Femur (tissue), 1 donor: ENCODE results near the gene RBBP7.
"Not testable (repeated sequence)": the region's sequence is repeated elsewhere in the genome, so short reads cannot be mapped to it uniquely, and the experiment has no call there.

Experiments used
- DNase-seq: peaks from one replicate; pipeline ENCODE4 v3.0.0-alpha.2; 2017

RBBP7 gene

GRCh38 chrX:16856744-16857143 lies 13.4 kb downstream of the RBBP7 start:
- DNase-seq: no peak

- DNase-seq: not testable (repeated sequence)
Measured at GRCh38 chrX:16856076-16856404, 14.1 kb downstream of the RBBP7 start.

GRCh38 chrX:16855363-16856075 lies 14.6 kb downstream of the RBBP7 start:
- no peak for DNase-seq

GRCh38 chrX:16853537-16853936 lies 16.6 kb downstream of the RBBP7 start:
- DNase-seq: no peak

- no peak for DNase-seq
Measured at GRCh38 chrX:16852617-16853179, 17.5 kb downstream of the RBBP7 start.

- DNase-seq: no peak
Measured at GRCh38 chrX:16851827-16852226, 18.3 kb downstream of the RBBP7 start.

GRCh38 chrX:16851421-16851820 lies 18.7 kb downstream of the RBBP7 start:
- DNase-seq: no peak

GRCh38 chrX:16848541-16848940 lies 21.6 kb downstream of the RBBP7 start:
- no peak for DNase-seq

- no peak for DNase-seq
Measured at GRCh38 chrX:16845686-16846085, 24.5 kb downstream of the RBBP7 start.

GRCh38 chrX:16843208-16843909 lies 26.8 kb downstream of the RBBP7 start:
- DNase-seq: no peak

GRCh38 chrX:16842684-16843083 lies 27.5 kb downstream of the RBBP7 start:
- DNase-seq: no peak

GRCh38 chrX:16839852-16840460 lies 30.2 kb downstream of the RBBP7 start:
- DNase-seq: no peak

GRCh38 chrX:16839219-16839851 lies 30.8 kb downstream of the RBBP7 start:
- no peak for DNase-seq

- no peak for DNase-seq
Measured at GRCh38 chrX:16838202-16839066, 31.7 kb downstream of the RBBP7 start.

- DNase-seq: no peak
Measured at GRCh38 chrX:16836371-16836770, 33.8 kb downstream of the RBBP7 start.

- no peak for DNase-seq
Measured at GRCh38 chrX:16834806-16835205, 35.4 kb downstream of the RBBP7 start.

- no peak for DNase-seq
Measured at GRCh38 chrX:16832301-16832700, 37.9 kb downstream of the RBBP7 start.

GRCh38 chrX:16828124-16828908 lies 41.8 kb downstream of the RBBP7 start:
- peak; percentile 32 for DNase-seq

- DNase-seq: no peak
Measured at GRCh38 chrX:16827225-16827624, 42.9 kb downstream of the RBBP7 start.

- DNase-seq: no peak
Measured at GRCh38 chrX:16826207-16826606, 44.0 kb downstream of the RBBP7 start.

- DNase-seq: no peak
Measured at GRCh38 chrX:16825264-16826035, 44.7 kb downstream of the RBBP7 start.
